Measurements from ENCODE around the gene GNA14.
"Not testable (repeated sequence)": the region's sequence is repeated elsewhere in the genome, so short reads cannot be mapped to it uniquely, and the experiment has no call there.

GNA14 gene

DNA sequence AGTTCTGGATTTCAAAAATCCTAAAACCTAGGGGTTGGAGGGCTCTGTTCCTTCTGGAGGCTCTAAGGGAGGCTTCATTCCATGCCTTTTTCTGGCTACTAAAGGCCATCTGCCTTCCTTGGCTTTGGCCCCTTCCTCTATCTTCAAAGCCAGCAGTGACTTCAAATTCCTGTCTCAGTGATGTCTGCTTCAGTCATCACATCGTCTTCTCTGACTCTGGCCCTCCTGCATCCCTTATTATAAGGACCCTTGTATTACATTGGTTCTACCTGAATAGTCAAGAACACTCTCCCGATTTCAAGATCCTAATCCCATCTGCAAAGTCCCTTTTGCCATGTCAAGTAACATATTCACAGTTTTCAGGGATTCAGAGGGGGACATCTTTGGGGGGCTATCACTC, 60.3 kb downstream of the GNA14 start:
- DNase-seq = no peak

DNA sequence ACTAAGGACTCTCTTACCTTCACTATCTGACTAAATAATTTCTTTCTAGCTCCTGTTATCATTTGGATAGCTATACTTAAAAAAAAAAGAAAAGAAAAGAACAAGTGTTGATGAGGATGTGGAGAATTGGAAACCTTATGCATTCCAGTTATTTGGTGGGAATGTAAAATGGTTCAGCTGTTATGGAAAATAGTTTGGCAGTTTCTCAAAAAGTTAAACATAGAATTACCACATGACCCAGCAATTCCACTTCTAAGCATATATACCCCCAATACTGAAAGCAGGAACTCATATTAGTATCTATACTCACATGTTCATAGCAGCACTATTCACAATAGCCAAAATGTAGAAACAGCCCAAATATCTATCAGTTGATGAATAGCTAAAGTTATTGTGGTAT, 61.1 kb downstream of the GNA14 start:
- DNase-seq = peak; percentile 33

GRCh38 chr9:77586591-77586990, 61.5 kb downstream of the GNA14 start:
- no peak for DNase-seq

- DNase-seq = no peak
These were observed 62.8 kb downstream of the GNA14 start for GRCh38 chr9:77585335-77585786.

DNA sequence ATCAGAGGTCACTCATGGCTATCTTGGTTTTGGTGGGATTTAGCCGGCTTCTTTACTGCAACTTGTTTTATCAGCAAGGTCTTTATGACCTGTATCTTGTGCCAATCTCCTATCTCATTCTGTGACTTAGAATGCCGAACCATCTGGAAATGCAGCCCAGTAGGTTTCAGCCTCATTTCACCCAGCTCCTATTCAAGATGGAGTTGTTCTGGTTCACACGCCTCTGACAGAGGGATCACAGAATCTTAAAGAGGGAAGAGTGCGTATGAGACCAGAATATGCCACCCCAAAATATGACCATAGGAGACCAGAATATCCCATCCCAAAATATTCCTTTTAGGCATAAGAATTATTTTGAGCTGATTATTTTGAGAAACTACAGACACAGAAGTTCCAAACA, 63.2 kb downstream of the GNA14 start:
- DNase-seq = not testable (repeated sequence)

DNA sequence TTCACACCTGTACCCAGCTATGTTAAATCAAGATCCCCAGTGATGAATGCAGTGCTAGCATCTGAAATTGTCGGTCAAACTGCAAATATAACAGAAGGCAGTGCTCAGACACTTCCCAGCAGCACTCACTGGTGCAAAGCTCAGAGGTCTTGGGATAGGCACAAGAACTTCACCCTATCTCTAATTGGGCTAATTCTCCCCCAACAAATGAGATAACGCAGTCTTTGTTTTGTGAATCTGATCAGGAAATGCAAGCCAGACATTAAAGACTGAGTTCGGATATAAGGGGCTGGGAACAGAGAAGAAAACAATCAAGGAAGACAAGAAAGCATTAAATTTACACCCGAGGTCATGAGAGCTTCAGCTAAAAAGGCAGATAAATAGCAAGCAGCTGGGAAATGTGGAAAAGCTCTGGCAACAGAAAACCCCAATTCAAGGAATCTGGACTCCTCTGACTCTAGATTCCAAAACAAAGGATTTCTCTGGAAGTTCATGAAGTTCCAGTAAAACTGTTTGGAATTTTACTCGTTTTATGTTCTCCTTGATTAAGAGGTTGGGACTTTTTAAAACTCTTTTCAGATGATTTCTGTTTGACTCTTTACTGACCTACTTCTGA, 65.1 kb downstream of the GNA14 start:
- no peak for DNase-seq

DNA sequence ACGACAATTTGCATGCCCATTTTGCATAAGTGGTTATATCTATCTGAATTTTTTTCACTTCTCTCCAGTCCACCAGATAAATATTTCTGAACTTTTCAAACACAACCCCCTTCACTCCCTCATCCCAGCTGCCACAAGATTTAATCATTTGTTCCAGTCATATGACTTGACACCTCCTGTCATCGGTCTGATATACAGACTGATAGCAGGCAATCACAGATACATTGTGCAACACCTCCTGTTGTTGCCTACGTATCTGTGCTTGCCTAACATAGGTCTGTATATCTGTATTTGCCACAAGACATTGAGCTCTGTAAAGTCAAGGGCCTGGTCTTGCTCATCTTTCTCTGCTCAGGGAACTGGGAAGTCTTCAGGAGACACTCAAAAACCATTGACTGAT, 65.6 kb downstream of the GNA14 start:
- no peak for DNase-seq

DNA sequence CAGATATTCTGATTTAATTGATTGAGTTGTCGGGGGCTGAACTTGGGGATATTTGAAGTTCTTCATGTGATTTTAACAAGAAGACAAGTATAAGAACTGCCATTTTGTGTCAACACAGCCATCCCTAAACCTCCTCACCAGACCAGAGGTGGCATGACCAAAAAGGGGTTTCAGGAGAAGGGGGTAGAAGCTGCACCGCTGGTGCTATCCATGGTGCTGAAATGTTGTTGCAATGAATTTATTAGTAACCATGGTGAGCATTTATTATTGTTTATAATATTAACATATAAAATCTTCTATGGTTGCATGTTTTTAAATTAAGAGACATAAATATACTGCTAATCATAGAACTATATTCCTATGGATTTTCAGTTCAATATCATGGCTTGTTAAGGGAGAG, 72.3 kb downstream of the GNA14 start:
- peak; percentile 50 for DNase-seq

GRCh38 chr9:77569335-77569734, 78.8 kb downstream of the GNA14 start:
- DNase-seq = no peak

DNA sequence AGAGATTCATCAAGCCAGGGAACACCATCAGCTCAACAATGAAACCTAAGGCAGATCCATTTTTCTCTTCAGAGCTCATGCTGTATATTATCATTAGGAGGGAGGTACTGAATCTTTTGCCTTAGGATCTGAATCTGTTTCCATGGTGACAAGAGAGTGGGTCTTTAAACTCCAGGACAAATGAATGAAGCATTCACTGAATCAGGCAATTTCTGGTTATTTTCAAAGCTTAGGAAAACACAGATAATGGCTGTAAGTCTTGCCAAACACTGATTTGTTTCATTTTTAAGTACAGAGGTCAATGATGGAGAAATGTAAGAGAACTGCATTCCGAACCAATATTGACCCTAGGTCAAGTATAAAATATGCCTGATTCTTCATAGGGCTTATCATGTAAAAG, 84.9 kb downstream of the GNA14 start:
- no peak for DNase-seq

DNA sequence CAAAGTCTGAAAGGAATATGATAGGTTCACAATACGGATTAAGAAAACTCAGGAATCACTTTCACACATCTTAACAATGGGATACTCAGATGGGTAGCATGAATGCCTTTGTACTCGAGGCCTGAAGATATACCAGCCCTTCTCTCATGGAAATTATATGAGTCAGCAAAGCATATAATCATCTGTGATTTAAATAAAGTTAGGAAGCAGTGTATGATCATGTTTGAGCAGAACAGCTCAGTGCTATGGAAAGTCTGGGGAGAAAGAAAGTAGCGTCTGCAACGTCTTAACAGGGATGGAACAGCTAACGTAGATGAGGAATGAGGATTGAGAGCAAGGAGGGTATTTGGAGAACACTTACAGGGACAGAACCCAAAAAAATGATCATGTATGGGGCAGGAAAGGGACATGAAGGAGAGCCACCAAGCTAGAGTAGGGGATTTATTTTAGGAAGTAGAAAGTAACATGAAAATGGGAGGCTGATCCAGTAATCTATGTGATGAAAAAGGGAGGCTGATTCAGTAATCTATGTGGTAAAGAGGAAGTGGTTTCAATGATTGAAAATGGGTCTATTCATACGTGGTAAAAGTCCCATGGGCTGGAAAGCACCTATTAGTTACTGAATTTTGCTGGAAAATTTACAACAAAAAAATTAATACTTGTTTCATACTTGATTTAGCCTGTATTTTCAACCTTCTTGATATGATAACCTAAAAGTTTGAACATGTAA, 85.9 kb downstream of the GNA14 start:
- DNase-seq = no peak

GRCh38 chr9:77561331-77562018, 86.6 kb downstream of the GNA14 start:
- DNase-seq = no peak

DNA sequence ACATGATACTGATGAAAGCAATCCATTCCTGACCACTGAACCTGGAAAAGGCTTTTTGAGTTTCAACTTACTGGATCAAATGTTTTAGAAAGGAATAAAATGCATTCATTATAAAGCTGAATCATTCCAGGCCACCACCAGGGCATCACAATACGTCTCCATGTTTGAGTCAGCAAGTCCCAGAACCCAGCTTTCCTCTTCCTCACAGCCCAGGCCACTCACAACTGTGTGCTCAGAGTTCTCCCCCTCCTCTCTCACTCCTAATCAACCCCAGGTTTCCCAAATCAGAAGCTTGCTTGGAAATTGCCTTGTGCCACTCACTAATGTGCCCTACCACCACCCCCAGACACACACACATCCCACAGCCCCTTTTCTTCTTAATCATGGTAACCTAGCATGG, 91.7 kb downstream of the GNA14 start:
- DNase-seq = no peak

DNA sequence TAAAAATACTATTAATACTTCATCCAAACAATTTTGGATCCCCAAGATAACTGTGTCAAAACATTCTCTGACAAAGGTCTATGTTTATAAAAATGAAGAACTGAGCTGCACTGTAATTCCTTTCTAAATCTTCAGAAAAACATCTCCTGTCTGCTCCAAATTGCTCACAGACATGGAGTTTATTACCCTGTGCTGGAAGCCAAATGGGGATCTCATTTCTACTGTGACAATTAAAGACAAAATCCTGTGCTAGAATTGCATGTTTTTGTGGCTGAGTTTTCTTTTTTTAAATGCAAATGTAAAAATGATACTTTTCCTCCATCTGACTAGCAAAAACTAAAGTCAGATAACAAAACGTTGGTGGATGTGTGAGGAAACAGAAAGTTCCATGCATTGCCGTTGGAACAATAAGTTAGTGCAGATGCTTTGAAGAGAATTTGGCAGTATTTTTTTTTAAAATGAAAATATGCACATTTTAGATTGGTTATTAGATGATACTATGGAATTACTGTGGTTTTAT, 93.5 kb downstream of the GNA14 start:
- DNase-seq = no peak

DNA sequence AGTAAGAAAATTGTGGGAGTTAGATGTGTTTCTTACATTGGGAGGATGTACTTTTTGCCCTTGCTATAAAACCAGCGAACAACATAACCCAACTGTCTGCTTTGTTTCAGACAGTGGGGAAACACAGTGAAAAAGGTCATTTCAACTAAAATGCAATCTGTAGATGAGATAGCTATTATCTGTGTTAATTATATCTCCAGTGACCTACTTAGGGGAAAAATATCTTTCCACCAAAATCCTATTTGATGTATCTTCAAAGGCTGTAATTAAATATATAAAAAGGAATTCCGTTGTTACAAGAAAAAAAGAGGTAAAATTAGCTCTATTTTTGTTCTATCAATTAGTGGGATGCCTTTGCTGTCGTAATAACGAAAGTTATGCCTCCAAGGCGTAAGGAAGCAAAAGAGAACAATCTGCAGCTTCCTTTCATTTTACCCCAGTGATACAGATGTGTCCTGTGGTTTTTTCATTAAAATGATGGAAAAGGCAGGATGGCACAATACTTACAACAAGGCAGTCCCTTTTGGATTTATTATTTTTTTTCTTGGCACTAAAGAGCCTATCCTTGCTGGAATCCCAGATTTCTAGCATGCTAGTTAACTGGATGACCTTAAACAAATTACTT, 100.9 kb downstream of the GNA14 start:
- no peak for DNase-seq

DNA sequence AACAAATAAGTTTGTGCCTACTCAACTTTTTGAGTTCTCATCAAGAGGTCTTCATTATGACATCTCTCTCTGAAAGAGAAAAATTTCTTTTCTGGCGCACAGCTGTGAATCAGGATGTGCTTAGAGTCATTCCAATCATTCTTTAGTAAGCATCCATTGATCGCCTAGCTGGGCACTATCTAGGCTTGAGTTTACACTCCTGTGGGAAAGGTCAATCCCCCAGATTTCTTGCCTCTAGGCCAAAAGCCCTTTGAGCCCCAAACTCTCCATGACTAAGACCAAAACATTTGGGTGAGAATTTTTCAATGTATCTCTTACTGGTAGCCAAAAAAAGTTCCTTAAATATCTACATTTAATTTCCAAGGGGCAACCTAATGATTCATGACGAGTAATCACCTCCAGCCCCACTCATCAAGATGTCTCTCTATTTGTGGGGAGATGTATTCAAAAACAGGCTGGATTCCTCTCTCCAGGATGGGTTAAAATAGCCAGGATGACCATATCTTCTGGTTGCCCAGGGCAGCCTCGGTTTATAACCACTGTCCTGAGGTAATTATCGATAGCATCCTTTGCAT, 101.7 kb downstream of the GNA14 start:
- DNase-seq = peak; percentile 69

GRCh38 chr9:77544546-77544945, 103.6 kb downstream of the GNA14 start:
- peak; percentile 74 for DNase-seq

DNA sequence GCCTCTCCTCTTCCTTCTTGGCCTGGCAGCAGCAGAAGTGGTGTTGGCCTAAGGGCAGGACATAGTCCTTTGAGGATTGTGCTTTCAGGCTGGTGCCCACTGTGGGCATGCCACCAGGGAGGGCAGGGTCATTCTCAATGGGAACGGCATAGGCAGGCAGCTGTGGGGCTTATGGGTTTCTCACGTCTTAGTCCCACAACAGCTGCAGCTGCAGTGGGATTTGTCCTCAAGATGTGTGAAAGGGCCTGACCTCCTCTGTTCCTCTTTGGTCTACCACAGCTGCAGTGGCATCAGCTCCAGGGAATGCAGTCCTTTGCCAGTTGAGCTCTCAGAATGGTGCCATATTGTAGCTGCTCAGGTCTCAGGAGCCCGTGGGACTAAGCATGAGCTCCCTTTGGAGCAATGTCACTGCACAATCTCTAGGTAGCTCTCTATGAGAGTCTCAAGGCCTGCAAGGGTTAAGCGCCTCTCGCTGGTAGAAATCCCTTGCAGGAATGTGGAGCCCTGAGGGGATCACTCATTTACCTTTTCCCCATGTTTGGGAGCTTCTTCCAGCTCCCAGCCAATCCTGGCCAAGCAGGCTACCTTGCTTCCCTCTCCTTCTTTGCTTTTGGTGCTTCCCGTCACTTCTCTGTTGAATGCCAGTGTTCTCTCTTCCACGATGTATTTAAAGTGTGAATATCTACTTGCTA, 104.8 kb downstream of the GNA14 start:
- DNase-seq = no peak

- DNase-seq = no peak
These were observed 106.5 kb downstream of the GNA14 start for GRCh38 chr9:77541600-77541999.

GRCh38 chr9:77541055-77541454, 107.1 kb downstream of the GNA14 start:
- no peak for DNase-seq

- DNase-seq = no peak
These were observed 113.6 kb downstream of the GNA14 start for GRCh38 chr9:77534376-77535057.

GRCh38 chr9:77533671-77534070, 114.5 kb downstream of the GNA14 start:
- DNase-seq = no peak
